K562 (cell line): Measurements from ENCODE around the gene IL15RA. TPM values are rescaled to one million over a fixed set of nuclear protein-coding genes. Genes with fewer than 3 reads are reported as not detected.

ENCODE experiments used
- ATAC-seq: fragments of 200-7000 bp; cut with Tn5 transposase; 3 replicates; pipeline ENCODE4 v1.9.1; 2020; ENCODE audit warnings: moderate library complexity
- BruUV-seq: library from RNA; stranded (reverse); fragments of 400-500 nt; replicated peaks from 2 replicates; lab custom pipeline; 2021; lab: Mats Ljungman, UMichigan
- CTCF ChIA-PET: fragments of 300-600 bp; formaldehyde crosslinking; extraction: SDS; loops from one replicate; lab custom pipeline; 2021; ENCODE audit warnings: low intra/inter-chr PET ratio; lab: Yijun Ruan, JAX
- POLR2A ChIA-PET: fragments of 300-600, 350-650 bp; sonication (Branson Sonifier 250); formaldehyde crosslinking; extraction: SDS; loops from one replicate; lab custom pipeline; 2021; ENCODE audit warnings: antibody characterized with exemption, inconsistent platforms; lab: Yijun Ruan, JAX
- DNase-seq, 4 experiments: peaks; one replicate each; pipeline versions ENCODE4 v3.0.0 to v3.0.0-alpha.2; 2011 to 2018; ENCODE audit warnings: low spot score in 3 of 4, mixed read lengths in 3 of 4; ENCODE audit errors: extremely low read depth in 1 of 4
- FAIRE-seq: peaks from 2 replicates; lab custom pipeline; 2011; peaks lifted over from hg19 to GRCh38; lab: Jason Lieb, UNC
- H2AFZ ChIP-seq: 2 replicates; pipeline ENCODE4 v1.6.0; 2011; ENCODE audit warnings: low read depth, low read length, control low read depth, inconsistent platforms
- H3K27ac ChIP-seq: fragments of 200-600 bp; 3 replicates; pipeline ENCODE4 v1.8.0; 2011; ENCODE audit warnings: low read depth, mild to moderate bottlenecking, control low read depth, inconsistent platforms, low read length, moderate library complexity, mixed read lengths; ENCODE audit errors: extremely low read depth
- H3K27me3 ChIP-seq, 2 experiments: fragments of 300-600 bp in 1 of 2; 2 replicates in 1 of 2; 3 replicates in 1 of 2; pipeline versions ENCODE4 v1.6.0 to v1.8.0; 2011; ENCODE audit warnings: inconsistent platforms in 2 of 2, low read length in 2 of 2, mild to moderate bottlenecking in 1 of 2, mixed read lengths in 1 of 2, moderate library complexity in 1 of 2; ENCODE audit not compliant: control insufficient read depth in 2 of 2, insufficient read depth in 2 of 2
- H3K36me3 ChIP-seq: fragments of 300-600 bp; 3 replicates; pipeline ENCODE4 v1.8.0; 2011; ENCODE audit warnings: mild to moderate bottlenecking, low read length, inconsistent platforms; ENCODE audit not compliant: control insufficient read depth, insufficient read depth
- H3K4me1 ChIP-seq, 2 experiments: fragments of 200-600 bp in 1 of 2; replicated peaks in 1 of 2; 2 replicates in 1 of 2; 3 replicates in 1 of 2; pipeline versions ENCODE4 v1.5.1 to v1.8.0; 2011; ENCODE audit warnings: inconsistent platforms in 2 of 2, low read length in 2 of 2, mild to moderate bottlenecking in 1 of 2, mixed read lengths in 1 of 2, moderate library complexity in 1 of 2; ENCODE audit not compliant: control insufficient read depth in 2 of 2, insufficient read depth in 2 of 2
- H3K4me2 ChIP-seq: 2 replicates; pipeline ENCODE4 v1.6.1; 2011; ENCODE audit warnings: low read length, control low read depth, inconsistent platforms, mixed read lengths; ENCODE audit not compliant: insufficient read depth
- H3K4me3 ChIP-seq: fragments of 200-600 bp; sonication (generic), shearing (Covaris generic); 2 replicates; pipeline ENCODE4 v1.5.1; 2016; ENCODE audit warnings: control low read depth, inconsistent platforms
- H3K79me2 ChIP-seq: fragments of 200-600 bp; 3 replicates; pipeline ENCODE4 v1.8.0; 2011; ENCODE audit warnings: low read length, inconsistent platforms; ENCODE audit not compliant: control insufficient read depth, insufficient read depth
- H3K9ac ChIP-seq, 2 experiments: 2 replicates each; pipeline versions ENCODE4 v1.6.0 to v1.6.1; 2011; ENCODE audit warnings: low read depth in 2 of 2, low read length in 2 of 2, control low read depth in 1 of 2, inconsistent platforms in 1 of 2, mild to moderate bottlenecking in 1 of 2, mixed read lengths in 1 of 2; ENCODE audit not compliant: insufficient read depth in 1 of 2
- H3K9me1 ChIP-seq: one replicate; pipeline ENCODE4 v1.6.0; 2011; ENCODE audit warnings: inconsistent platforms, mild to moderate bottlenecking, low read length, moderate library complexity; ENCODE audit not compliant: control insufficient read depth, insufficient read depth
- H3K9me3 ChIP-seq: replicated peaks from 2 replicates; pipeline ENCODE4 v1.5.1; 2011; ENCODE audit warnings: low read depth, low read length, inconsistent platforms; ENCODE audit not compliant: control insufficient read depth, insufficient read depth
- H4K20me1 ChIP-seq: replicated peaks from 2 replicates; pipeline ENCODE4 v1.6.1; 2011; ENCODE audit warnings: low read length, inconsistent platforms, mixed read lengths; ENCODE audit not compliant: control insufficient read depth, insufficient read depth
- ARHGAP35 ChIP-seq: fragments of 450-650 bp; IDR thresholded peaks from 2 replicates; pipeline ENCODE4 v1.6.1; 2018; ENCODE audit not compliant: partially characterized antibody
- ATF1 ChIP-seq, 2 experiments: fragments of 450-650 bp in 1 of 2; IDR thresholded peaks; 2 replicates each; pipeline ENCODE4 v1.6.1; 2016; ENCODE audit warnings: missing compliant biosample characterization in 1 of 2, missing genetic modification characterization in 1 of 2
- CBFA2T3 ChIP-seq: fragments of 450-650 bp; IDR thresholded peaks from 2 replicates; pipeline ENCODE4 v1.6.1; 2017
- COPS2 ChIP-seq: fragments of 450-650 bp; conservative IDR thresholded peaks from 2 replicates; pipeline ENCODE4 v1.6.1; 2016; ENCODE audit warnings: mild to moderate bottlenecking, moderate library complexity
- ETV5 ChIP-seq: sonication (generic); formaldehyde crosslinking; IDR thresholded peaks from 2 replicates; pipeline ENCODE4 v1.4.0; 2020; ENCODE audit warnings: low read depth, mild to moderate bottlenecking, missing genetic modification reagents
- FOXP4 ChIP-seq: sonication (generic); formaldehyde crosslinking; IDR thresholded peaks from 2 replicates; pipeline ENCODE4 v1.8.0; 2022; ENCODE audit warnings: mild to moderate bottlenecking, missing genetic modification reagents, borderline replicate concordance
- JUND ChIP-seq, 2 experiments: IDR thresholded peaks; 2 replicates in 1 of 2; 3 replicates in 1 of 2; pipeline ENCODE4 v1.6.1; 2011; ENCODE audit warnings: borderline replicate concordance in 2 of 2, low read depth in 2 of 2, low read length in 2 of 2, improper control_type of control experiment in 1 of 2, missing biosample characterization in 1 of 2, missing genetic modification characterization in 1 of 2, missing genetic modification reagents in 1 of 2
- MTA2 ChIP-seq: fragments of 450-650 bp; IDR thresholded peaks from 2 replicates; pipeline ENCODE4 v1.6.1; 2016; ENCODE audit warnings: low read depth
- NCOR1 ChIP-seq: fragments of 450-650 bp; IDR thresholded peaks from 2 replicates; pipeline ENCODE4 v1.6.1; 2016; ENCODE audit warnings: mild to moderate bottlenecking, moderate library complexity
- NONO ChIP-seq, 2 experiments: fragments of 200-400 bp in 1 of 2; fragments of 450-650 bp in 1 of 2; formaldehyde crosslinking in 1 of 2; IDR thresholded peaks; 2 replicates each; pipeline ENCODE4 v1.6.1; 2017; ENCODE audit warnings: low read depth in 2 of 2, mild to moderate bottlenecking in 2 of 2, moderate library complexity in 2 of 2, low read length in 1 of 2
- NR3C1 ChIP-seq: sonication (generic); formaldehyde crosslinking; IDR thresholded peaks from 2 replicates; pipeline ENCODE4 v1.8.1; 2022; ENCODE audit warnings: missing genetic modification reagents
- RBFOX2 ChIP-seq: fragments of 200-400 bp; formaldehyde crosslinking; IDR thresholded peaks from 2 replicates; pipeline ENCODE4 v1.6.1; 2017; ENCODE audit warnings: low read depth, mild to moderate bottlenecking, low read length, moderate library complexity
- SMAD2 ChIP-seq: fragments of 150-350 bp; IDR thresholded peaks from 2 replicates; pipeline ENCODE4 v1.6.1; 2014; ENCODE audit warnings: low read depth, mild to moderate bottlenecking, low read length
- SRSF3 ChIP-seq: fragments of 200-400 bp; formaldehyde crosslinking; IDR thresholded peaks from 2 replicates; pipeline ENCODE4 v1.6.1; 2016; ENCODE audit warnings: mild to moderate bottlenecking, low read length, moderate library complexity; ENCODE audit not compliant: insufficient read depth
- TBL1XR1 ChIP-seq, 2 experiments: IDR thresholded peaks; 2 replicates each; pipeline ENCODE4 v1.6.1; 2012; ENCODE audit warnings: improper control_type of control experiment in 2 of 2, low read length in 2 of 2, mild to moderate bottlenecking in 1 of 2
- TGIF2 ChIP-seq: sonication (generic); formaldehyde crosslinking; IDR thresholded peaks from 2 replicates; pipeline ENCODE4 v1.8.1; 2022; ENCODE audit warnings: mild to moderate bottlenecking, missing genetic modification reagents, moderate library complexity
- ZFPM2 ChIP-seq: fragments of 250-450 bp; sonication (Bioruptor Pico); IDR thresholded peaks from 2 replicates; pipeline ENCODE4 v1.5.1; 2022; ENCODE audit warnings: mild to moderate bottlenecking
- ZFX ChIP-seq: sonication (generic); formaldehyde crosslinking; IDR thresholded peaks from 2 replicates; pipeline ENCODE4 v1.8.0; 2022; ENCODE audit warnings: mild to moderate bottlenecking, missing genetic modification reagents, moderate library complexity
- ZNF197 ChIP-seq: fragments of 200-800 bp; sonication (Bioruptor generic); IDR thresholded peaks from 2 replicates; pipeline ENCODE4 v1.6.1; 2016; ENCODE audit warnings: low read depth, missing genetic modification characterization, missing compliant biosample characterization
- ZNF23 ChIP-seq: fragments of 250-450 bp; sonication (Bioruptor Pico); IDR thresholded peaks from 2 replicates; pipeline ENCODE4 v1.4.0; 2020; ENCODE audit warnings: mild to moderate bottlenecking
- ZNF41 ChIP-seq: fragments of 250-450 bp; sonication (Bioruptor Pico); conservative IDR thresholded peaks from 2 replicates; pipeline ENCODE4 v1.4.0; 2020; ENCODE audit warnings: mild to moderate bottlenecking
- ZNF512 ChIP-seq: IDR thresholded peaks from 2 replicates; pipeline ENCODE4 v1.6.1; 2016; ENCODE audit warnings: missing genetic modification characterization, missing compliant biosample characterization
- WGBS: fragments of 100-300 bp; shearing (Covaris generic); methylation state at CpG from one replicate; pipeline ENCODE4 v1.1.6; 2016; ENCODE audit warnings: low coverage, mixed read lengths; ENCODE audit not compliant: insufficient coverage; ENCODE audit errors: missing lambda C conversion rate; 5-methylcytosine and 5-hydroxymethylcytosine counted together
- in situ Hi-C: fragments of 300-500 bp; cut with MboI; formaldehyde crosslinking; loops from 4 replicates; pipeline ENCODE4 v1.15.0; 2018; ENCODE audit warnings: inconsistent platforms, mixed read lengths
- intact Hi-C: fragments of 100-400 bp; cut with micrococcal nuclease; formaldehyde crosslinking; loops from 2 replicates; pipeline ENCODE4 v1.14.2; 2022
- polyA plus RNA-seq, 8 experiments: library from polyadenylated mRNA; depleted of rRNA in 4 of 8; stranded (reverse) in 5 of 8; unstranded in 3 of 8; fragments of >200 nt; fragmentation: Nextera tagmentation in 2 of 8; fragmentation: Illumina TruSeq in 1 of 8; extraction: Ambion mirVana in 2 of 8; extraction: Trizol in 1 of 8; gene quantifications; 2 replicates each; pipeline versions ENCODE4 v1.2.1 to v1.2.3, GENCODE V29; 2011 to 2014; ENCODE audit warnings: inconsistent platforms in 1 of 8, missing spikeins in 1 of 8
- total RNA-seq, 7 experiments: library from RNA; depleted of rRNA in 6 of 7; stranded (reverse); fragments of >200 nt in 6 of 7; fragmentation: Illumina TruSeq in 2 of 7; extraction: Trizol in 2 of 7; gene quantifications; 2 replicates each; pipeline versions ENCODE4 v1.2.1 to v1.2.3, GENCODE V29; 2011 to 2021; ENCODE audit warnings: low replicate concordance in 1 of 7

The IL15RA gene
- total and polyA plus RNA-seq, 9 of the 15 experiments (the other 6 are each of a cell fraction or from before 2014, with no cell fraction given) = 1.2 to 11.7 (median 8.0) TPM

GRCh38 chr10:5981529-5981928 lies 4.2 kb upstream of the IL15RA start:
- no peak overlapping the region; a peak in 1 of 4 replicates for H3K9ac ChIP-seq
- peak; percentile 72 for FAIRE-seq
- WGBS = 2% methylated on average over 9 of the region's 9 CpGs
- peaks cover 12 to 25% of the 10 kb centered on the region in 2 experiments; a peak in 4 of 5 replicates for H3K4me1 ChIP-seq
- peaks cover 12% of the 10 kb centered on the region for H3K79me2 ChIP-seq
- H3K36me3 ChIP-seq = no peaks in the 10 kb centered on the region
- no peaks in the 10 kb centered on the region for H3K9me3 ChIP-seq
- intact Hi-C loops (no loop called here), in situ Hi-C loops (no loop called here)
- H3K9me1 ChIP-seq = no peaks in the 10 kb centered on the region
- peak in 3 of 4 experiments; percentile 28 to 64 (median 46) for DNase-seq
- no peak overlapping the region; the same call in 2 of the 3 replicates for H3K27ac ChIP-seq
- peak overlapping the region; percentile 44; the same call in 1 of the 2 replicates for H2AFZ ChIP-seq
- H3K4me2 ChIP-seq = peak overlapping the region; percentile 80
- no peak overlapping the region for H3K4me3 ChIP-seq
- no peak for ATAC-seq
- CTCF ChIA-PET = no interaction called here
- BruUV-seq = no TSS peak
- POLR2A ChIA-PET = interaction anchor here (1.3 kb wide), 1 partner anchor 20 kb away, joined by 3 read pairs; no protein-coding TSS in a partner anchor
- H3K27me3 ChIP-seq = no peaks in the 10 kb centered on the region
- H4K20me1 ChIP-seq = no peaks in the 10 kb centered on the region
- TF ChIP-seq ZNF41 = no peak
- no peak for TF ChIP-seq TBL1XR1 (IDR thresholded peaks at IDR 0.05; ENCODE audit: low read length in 2 of 2)
- peak; percentile 78 for TF ChIP-seq MTA2
- TF ChIP-seq ZNF197 = no peak
- TF ChIP-seq SRSF3 = no peak
- TF ChIP-seq FOXP4 = no peak
- TF ChIP-seq NR3C1 (CRISPR knock-in tag) = no peak
- no peak for TF ChIP-seq ZFX (CRISPR knock-in tag)
- no peak for TF ChIP-seq ARHGAP35
- TF ChIP-seq ETV5 = no peak
- no peak for TF ChIP-seq JUND (IDR thresholded peaks at IDR 0.05; ENCODE audit: borderline replicate concordance, low read depth, low read length)
- 0 out of 3 replicates have a peak, but pooled peaks have one; percentile 21 for TF ChIP-seq JUND (tag; IDR thresholded peaks at IDR 0.05; ENCODE audit: borderline replicate concordance, low read depth, low read length)
- no peak for TF ChIP-seq TGIF2 (CRISPR knock-in tag)
- no peak for TF ChIP-seq ATF1 (CRISPR knock-in tag; IDR thresholded peaks at IDR 0.05)
- peak; percentile 78 for TF ChIP-seq ATF1 (tag; IDR thresholded peaks at IDR 0.05)
- TF ChIP-seq NONO (IDR thresholded peaks at IDR 0.05; ENCODE audit: low read depth in 2 of 2, low read length in 1 of 2) = no peak
- no peak for TF ChIP-seq ZFPM2 (CRISPR knock-in tag)
- TF ChIP-seq RBFOX2 = no peak
- TF ChIP-seq ZNF512 = no peak
- no peak for TF ChIP-seq SMAD2
- peak; percentile 76 for TF ChIP-seq NCOR1
- TF ChIP-seq CBFA2T3 = peak; percentile 91
- no peak for TF ChIP-seq ZNF23 (CRISPR knock-in tag)
- no peak for TF ChIP-seq COPS2
